ENCODE results near the gene LBP. TPM values are rescaled to one million over a fixed set of nuclear protein-coding genes. Genes with fewer than 3 reads are reported as not detected.
A peak's percentile ranks its signal among the peaks of the same experiment; 100 is the strongest.

Gene LBP
- total and polyA plus RNA-seq, 2 of the 13 experiments (the other 11 are each of a cell fraction or from before 2014, with no cell fraction given): 0.07 to 0.20 TPM

GRCh38 chr20:38354227-38354626, 7.9 kb downstream of the LBP start:
- POLR2A ChIA-PET: no interaction called here
- FAIRE-seq: no peak
- H3K27ac ChIP-seq (ENCODE audit: extremely low read length, insufficient read depth, low read length): no peak overlapping the region
- TF ChIP-seq GABPA (IDR thresholded peaks at IDR 0.05; ENCODE audit: low read depth, low read length) (no peak), GABPA (CRISPR knock-in tag; IDR thresholded peaks at IDR 0.05; ENCODE audit: low read depth) (no peak), PHF8 (CRISPR knock-in tag; IDR thresholded peaks at IDR 0.05) (0 out of 2 replicates have a peak, but pooled peaks have one; percentile 21)
- no peak for ATAC-seq
- H3K4me1 ChIP-seq (ENCODE audit: insufficient read depth, low read length): peaks cover 13% of the 10 kb centered on the region
- BruUV-seq (replicated peaks): no TSS peak
- H3K4me2 ChIP-seq (ENCODE audit: low read depth, low read length): no peak overlapping the region
- H3K4me3 ChIP-seq (replicated peaks in 1 of 3; ENCODE audit: insufficient read depth in 1 of 3, low read depth in 2 of 3, low read length in 3 of 3): no peak overlapping the region
- no peak for DNase-seq (ENCODE audit: low spot score)
- CTCF ChIA-PET (ENCODE audit: low intra/inter-chr PET ratio, low total read pairs): no interaction called here
- in situ Hi-C loops (cut with HindIII; ENCODE audit: extremely low pct_ligation_motif_present, low pct_unique_long_range_greater_than_20kb) (no loop called here), intact Hi-C loops (cut with micrococcal nuclease; ENCODE audit: unreplicated experiment) (no loop called here)
- H2AFZ ChIP-seq (ENCODE audit: low read length): no peak overlapping the region
- no peaks in the 10 kb centered on the region for H4K20me1 ChIP-seq (ENCODE audit: insufficient read depth, low read length)
- WGBS (ENCODE audit: low lambda C conversion rate): 71% methylated on average over 9 of the region's 10 CpGs
- no peaks in the 10 kb centered on the region for H3K9me3 ChIP-seq (ENCODE audit: low read length)
- no peak overlapping the region for H3K9ac ChIP-seq (ENCODE audit: insufficient read depth, low read depth, low read length)
- H3K27me3 ChIP-seq (ENCODE audit: control insufficient read depth in 1 of 2, insufficient read depth in 2 of 2, low read length in 2 of 2): no peaks in the 10 kb centered on the region
- no peaks in the 10 kb centered on the region for H3K36me3 ChIP-seq (replicated peaks in 1 of 2; ENCODE audit: control insufficient read depth in 1 of 2, insufficient read depth in 2 of 2, low read length in 2 of 2)
- no peaks in the 10 kb centered on the region for H3K79me2 ChIP-seq (ENCODE audit: insufficient read depth, low read length)

- H4K20me1 ChIP-seq (ENCODE audit: insufficient read depth, low read length): no peaks in the 10 kb centered on the region
- no peak overlapping the region for H3K9ac ChIP-seq (ENCODE audit: insufficient read depth, low read depth, low read length)
- no peak for DNase-seq (ENCODE audit: low spot score)
- no peak for FAIRE-seq
- intact Hi-C loops (cut with micrococcal nuclease; ENCODE audit: unreplicated experiment): loop anchor here (1.0 kb wide), 1 partner anchor 18 kb away; no protein-coding TSS in a partner anchor
- no peaks in the 10 kb centered on the region for H3K36me3 ChIP-seq (replicated peaks in 1 of 2; ENCODE audit: control insufficient read depth in 1 of 2, insufficient read depth in 2 of 2, low read length in 2 of 2)
- peak overlapping the region in 1 of 3 experiments; percentile 13; a peak in 1 of 6 replicates for H3K4me3 ChIP-seq (replicated peaks in 1 of 3; ENCODE audit: insufficient read depth in 1 of 3, low read depth in 2 of 3, low read length in 3 of 3)
- no TSS peak for BruUV-seq (replicated peaks)
- H3K27me3 ChIP-seq (ENCODE audit: control insufficient read depth in 1 of 2, insufficient read depth in 2 of 2, low read length in 2 of 2): no peaks in the 10 kb centered on the region
- ATAC-seq: peak; percentile 72
- ChIA-PET POLR2A (interaction anchor here (1.2 kb wide), 1 partner anchor 80 kb away, joined by 3 read pairs; the partner anchor contains the start of gene SNHG17), CTCF (ENCODE audit: low intra/inter-chr PET ratio, low total read pairs) (interaction anchor here (1.1 to 2.3 kb wide), 3 partner anchors 17 to 53 kb away, joined by 3 to 9 read pairs (median 9); no protein-coding TSS in a partner anchor)
- H2AFZ ChIP-seq (ENCODE audit: low read length): no peak overlapping the region
- no peak overlapping the region for H3K27ac ChIP-seq (ENCODE audit: extremely low read length, insufficient read depth, low read length)
- H3K9me3 ChIP-seq (ENCODE audit: low read length): no peaks in the 10 kb centered on the region
- H3K4me2 ChIP-seq (ENCODE audit: low read depth, low read length): peak overlapping the region; percentile 36
- in situ Hi-C loops (cut with HindIII; ENCODE audit: extremely low pct_ligation_motif_present, low pct_unique_long_range_greater_than_20kb): no loop called here
- H3K79me2 ChIP-seq (ENCODE audit: insufficient read depth, low read length): no peaks in the 10 kb centered on the region
- peaks cover 13% of the 10 kb centered on the region for H3K4me1 ChIP-seq (ENCODE audit: insufficient read depth, low read length)
- 31% methylated on average over 15 of the region's 18 CpGs for WGBS (ENCODE audit: low lambda C conversion rate)
- TF ChIP-seq HNF4A (CRISPR knock-in tag; IDR thresholded peaks at IDR 0.05) (peak; percentile 72), HOXA3 (CRISPR knock-in tag; IDR thresholded peaks at IDR 0.05) (peak; percentile 30; the same call in 1 of the 2 replicates), SETDB1 (CRISPR knock-in tag; IDR thresholded peaks at IDR 0.05; ENCODE audit: borderline replicate concordance) (no peak), MTA1 (CRISPR knock-in tag; IDR thresholded peaks at IDR 0.05; ENCODE audit: borderline replicate concordance) (peak; percentile 78), ZBTB7A (CRISPR knock-in tag; IDR thresholded peaks at IDR 0.05) (0 out of 2 replicates have a peak, but pooled peaks have one; percentile 17), THAP7 (CRISPR knock-in tag; IDR thresholded peaks at IDR 0.05) (0 out of 2 replicates have a peak, but pooled peaks have one; percentile 37), ZNF687 (CRISPR knock-in tag; IDR thresholded peaks at IDR 0.05) (peak; percentile 42; the same call in 1 of the 2 replicates)
These were observed 9.1 kb downstream of the LBP start for GRCh38 chr20:38355161-38356012.
